SK-N-MC (cell line): Measurements from ENCODE around the gene ELP2.

ENCODE experiments used
- EZH2 ChIP-seq: fragments of 200-600 bp; sonication (generic); IDR thresholded peaks from one replicate; pipeline ENCODE4 v1.6.1; 2017; ENCODE audit warnings: antibody characterized with exemption
- FOXP2 ChIP-seq: optimal IDR thresholded peaks from 2 replicates; pipeline ENCODE3; 2011; ENCODE audit warnings: mild to moderate bottlenecking, moderate library complexity; ENCODE audit not compliant: insufficient read depth; ENCODE audit errors: extremely low read length, control extremely low read depth
- POLR2AphosphoS5 ChIP-seq: IDR thresholded peaks from 2 replicates; pipeline ENCODE4 v1.6.1; 2012; ENCODE audit warnings: mild to moderate bottlenecking, low read depth, low read length, borderline replicate concordance

GRCh38 chr18:36183033-36183432 is 53.3 kb downstream of the ELP2 start:
- TF ChIP-seq EZH2: no peak
- no peak for TF ChIP-seq POLR2AphosphoS5
- no peak for TF ChIP-seq FOXP2
